GM18868 (cell line): Measurements from ENCODE around the gene CHD9.
"Not testable (repeated sequence)": the region's sequence is repeated elsewhere in the genome, so short reads cannot be mapped to it uniquely, and the experiment has no call there.

Experiments used
- ATAC-seq: cut with Tn5 transposase; IDR thresholded peaks from one replicate; pipeline ENCODE4 v1.9.1; 2021; ENCODE audit warnings: mild to moderate bottlenecking, moderate library complexity; ENCODE audit not compliant: unreplicated experiment

The CHD9 gene

DNA sequence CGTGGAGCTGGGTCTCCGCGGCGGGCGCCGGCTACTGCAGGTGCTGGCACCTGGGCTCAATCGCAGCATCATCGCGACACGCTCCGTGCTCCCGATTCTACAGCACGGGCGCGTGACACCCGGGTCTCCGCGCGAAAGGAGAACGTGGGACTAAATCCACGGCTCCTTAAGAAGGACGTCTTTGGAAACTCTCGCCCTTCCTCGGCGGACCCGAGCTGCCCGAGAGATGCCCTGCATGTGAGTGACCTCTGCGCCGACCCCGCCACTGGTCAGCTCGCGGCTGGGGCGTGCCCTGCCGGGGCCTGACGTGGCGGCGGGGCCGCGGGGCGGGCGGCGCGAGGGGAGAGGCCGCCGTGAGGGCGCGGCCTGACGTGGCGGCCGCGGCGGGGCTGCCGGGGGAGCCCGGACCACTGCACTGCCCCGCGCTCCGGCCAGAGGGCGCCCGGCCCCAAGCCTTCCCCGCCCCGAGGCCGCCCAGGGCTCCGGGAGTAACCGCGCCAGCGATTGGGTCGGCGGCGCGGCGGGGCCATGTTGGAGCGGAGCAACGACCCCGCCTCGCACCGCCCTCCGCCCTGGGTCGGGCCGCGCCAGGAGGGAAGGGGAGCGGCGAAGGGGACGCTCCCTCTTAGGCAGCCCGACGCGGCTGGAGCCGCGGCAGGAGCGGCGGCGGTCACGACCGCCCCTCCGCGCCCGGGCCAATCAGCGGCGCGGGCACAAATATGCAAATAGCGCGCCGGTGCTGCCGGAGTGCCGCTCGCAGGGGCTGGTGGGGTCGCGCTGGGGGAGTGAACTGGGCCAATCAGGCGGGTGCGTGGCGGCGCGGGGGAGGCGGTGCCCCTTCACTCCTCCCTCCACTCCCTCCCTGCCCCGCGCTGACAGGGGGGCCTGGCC, 75.6 kb downstream of the CHD9 start:
- peak; percentile 80 for ATAC-seq

DNA sequence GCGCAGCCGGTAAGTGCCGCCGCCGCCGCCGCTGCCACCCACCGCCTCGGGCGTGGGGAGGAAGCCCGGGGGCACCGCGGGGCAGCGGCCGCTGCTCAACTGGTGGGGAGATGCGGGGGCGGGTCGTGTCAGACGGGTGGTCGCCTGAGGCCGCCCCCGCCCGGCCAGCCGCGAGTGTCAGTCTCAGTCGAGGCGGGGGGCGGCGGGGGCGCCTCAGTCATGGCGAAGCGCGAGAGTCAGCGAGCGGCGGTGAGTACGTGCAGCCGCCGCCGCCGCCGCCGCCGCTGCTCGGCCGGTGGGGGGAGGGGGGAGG, 76.2 kb downstream of the CHD9 start:
- peak; percentile 1 for ATAC-seq

DNA sequence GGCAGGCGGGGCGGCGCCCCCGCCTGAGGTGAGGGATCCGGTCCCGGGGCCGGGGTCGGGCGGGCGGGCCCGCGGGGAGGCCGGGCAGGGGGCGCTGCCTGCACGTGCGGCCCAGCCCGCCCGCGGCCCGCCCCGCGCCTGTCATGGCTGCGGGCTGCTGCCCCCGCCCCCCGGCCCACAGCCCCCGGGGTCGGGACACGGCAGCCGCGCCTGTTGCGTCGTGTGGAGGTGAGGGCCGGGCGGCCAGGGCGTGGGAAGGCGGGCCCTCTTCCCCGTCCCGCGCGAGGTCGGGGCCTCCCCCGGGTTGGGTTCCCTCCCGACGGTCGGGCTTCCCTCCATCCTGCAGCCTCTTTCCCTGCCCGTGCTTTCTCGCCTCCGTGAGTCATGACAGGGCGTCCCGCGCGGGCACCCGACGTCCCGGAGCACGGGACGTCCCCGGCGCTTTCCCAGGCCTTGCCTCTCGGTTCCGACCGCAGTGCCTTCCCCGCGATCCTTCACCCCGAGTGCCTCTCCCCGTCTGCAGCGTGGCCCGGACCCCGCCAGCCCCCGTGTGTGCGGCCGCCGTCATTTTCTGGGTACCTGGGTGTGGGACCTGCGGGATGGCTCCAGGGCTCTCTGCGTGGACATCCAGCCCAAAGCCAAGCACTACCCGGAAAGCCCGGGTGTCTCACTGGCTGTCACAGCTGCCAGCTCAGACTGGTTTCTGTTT, 76.7 kb downstream of the CHD9 start:
- peak; percentile 21 for ATAC-seq

DNA sequence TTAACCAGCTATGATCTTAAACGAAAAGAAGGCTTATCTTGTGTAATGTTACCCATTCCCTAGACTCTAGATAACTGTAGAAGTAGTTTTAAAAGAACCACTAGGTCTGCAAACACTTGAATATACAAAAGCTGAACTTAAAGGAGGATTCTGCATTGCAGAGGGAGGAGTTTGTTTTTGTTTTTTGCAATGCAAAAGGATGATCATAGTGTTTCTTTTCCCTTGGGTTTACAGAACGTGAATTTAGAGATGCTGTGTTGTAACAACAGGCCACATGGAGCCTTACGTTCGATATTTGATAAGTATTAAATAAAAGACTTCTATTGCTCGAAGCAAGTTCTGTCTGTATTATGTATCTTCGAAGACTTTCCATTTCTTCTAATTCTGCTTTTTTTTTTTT, 77.6 kb downstream of the CHD9 start:
- ATAC-seq, result no peak

DNA sequence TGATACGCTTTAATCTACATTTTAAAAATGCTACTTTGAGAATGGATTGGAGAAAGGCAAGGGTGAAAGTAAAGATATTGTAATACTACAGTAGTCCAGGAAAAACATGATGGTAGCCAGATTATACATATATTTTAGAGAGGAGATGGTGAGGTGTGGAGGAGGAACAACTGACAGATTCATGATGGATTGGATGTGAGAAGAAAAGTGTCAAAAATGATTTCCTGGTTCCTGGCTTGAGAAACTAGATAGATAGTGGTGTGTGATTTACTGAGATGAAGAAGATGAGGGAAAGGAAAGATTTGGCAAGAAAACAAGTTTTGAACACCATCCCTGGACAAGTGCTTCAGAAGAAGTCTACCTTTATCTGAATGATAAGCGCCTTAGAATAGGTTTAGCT, 80.5 kb downstream of the CHD9 start:
- no peak for ATAC-seq

DNA sequence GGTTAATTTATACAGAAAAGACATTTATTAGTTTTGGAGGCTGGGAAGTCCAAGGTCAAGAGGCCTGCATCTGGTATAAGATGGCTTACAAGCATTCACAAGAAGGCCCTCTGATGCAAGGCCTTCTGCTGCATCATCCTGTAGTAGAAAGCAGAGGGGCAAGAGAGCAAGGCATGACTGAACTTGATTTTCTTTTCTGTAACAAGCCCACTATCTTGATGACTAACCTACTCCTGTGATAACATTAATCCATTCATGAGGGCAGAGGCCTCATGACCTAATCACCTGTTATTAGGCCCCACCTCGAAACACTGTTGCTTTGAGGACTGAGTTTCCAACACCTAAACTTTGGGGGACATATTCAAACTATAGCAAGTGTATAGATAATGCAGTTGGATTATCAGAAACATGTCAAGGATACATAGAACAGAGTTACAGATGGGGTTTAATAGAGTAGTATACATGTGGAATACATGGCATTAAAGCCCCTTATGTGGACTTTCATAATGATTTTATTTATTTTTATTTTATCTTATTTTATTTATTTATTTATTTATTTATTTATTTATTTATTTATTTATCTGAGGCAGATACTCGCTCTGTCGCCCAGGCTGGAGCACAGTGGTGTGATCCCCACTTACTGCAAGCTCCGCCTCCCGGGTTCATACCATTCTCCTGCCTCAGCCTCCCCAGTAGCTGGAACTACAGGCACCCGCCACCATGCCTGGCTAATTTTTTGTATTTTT, 88.2 kb downstream of the CHD9 start:
- ATAC-seq, result no peak

DNA sequence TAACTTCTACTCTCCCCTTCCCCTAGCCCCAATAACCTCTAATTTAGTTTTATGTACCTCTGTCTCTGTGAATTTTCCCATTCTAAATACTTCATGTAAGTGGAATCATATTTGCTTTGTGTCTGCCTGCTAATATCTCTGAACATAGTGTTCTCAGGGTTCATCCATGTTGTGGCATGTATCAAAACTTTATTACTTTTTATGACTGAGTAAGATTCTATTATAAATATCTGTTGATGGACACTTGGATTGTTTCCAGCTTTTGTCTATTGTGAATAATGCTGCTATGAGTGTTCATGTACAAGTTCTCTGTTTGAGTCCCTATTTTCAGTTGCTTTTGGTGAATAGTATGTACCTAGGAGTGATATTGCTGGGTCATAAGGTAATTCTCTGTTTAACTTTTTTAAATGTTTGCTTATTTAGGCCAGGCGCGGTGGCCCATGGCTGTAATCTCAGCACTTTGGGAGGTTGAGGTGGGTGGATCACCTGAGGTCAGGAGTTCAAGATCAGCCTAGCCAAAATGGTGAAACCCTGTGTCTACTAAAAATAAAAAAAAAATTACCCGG, 92.8 kb downstream of the CHD9 start:
- ATAC-seq, result no peak

DNA sequence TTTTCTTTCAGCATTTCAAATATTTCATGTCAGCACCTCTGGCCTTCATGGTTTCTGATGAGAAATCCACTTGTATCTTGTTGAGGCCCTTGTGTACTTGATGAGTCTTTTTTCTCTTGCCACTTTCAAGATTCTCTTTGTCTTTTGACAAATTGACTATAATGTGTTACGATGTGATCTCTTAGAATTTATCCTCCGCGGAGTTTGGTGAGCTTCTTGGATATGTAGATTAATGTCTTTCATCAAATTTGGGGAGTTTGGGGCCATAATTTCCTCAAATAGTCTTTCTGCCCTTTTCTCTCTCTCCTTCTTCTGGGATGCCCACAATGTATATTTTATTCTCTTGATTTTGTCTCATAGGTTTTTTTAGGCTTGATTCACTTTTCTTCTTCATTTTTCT, 96.0 kb downstream of the CHD9 start:
- ATAC-seq, result no peak

DNA sequence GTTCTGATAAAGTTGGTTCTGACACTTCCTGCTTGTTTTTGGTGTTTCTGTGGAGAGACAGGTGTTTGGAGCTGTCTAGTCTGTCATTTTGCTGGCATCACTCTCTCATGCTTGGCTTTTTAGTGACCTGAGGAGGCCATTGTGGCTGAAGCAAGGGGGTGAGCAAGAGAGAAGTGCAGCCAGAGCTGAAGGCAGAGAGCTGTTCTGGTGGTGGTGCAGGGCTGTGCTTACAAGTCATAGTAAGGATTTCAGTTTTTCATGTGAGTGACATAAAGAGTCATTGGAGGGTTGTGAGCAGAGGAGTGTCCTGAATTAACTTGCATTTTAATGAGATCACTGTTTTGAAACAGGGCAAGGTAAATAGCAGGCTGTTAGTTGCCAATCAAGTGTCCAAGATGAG, 97.5 kb downstream of the CHD9 start:
- ATAC-seq, result peak; percentile 61

DNA sequence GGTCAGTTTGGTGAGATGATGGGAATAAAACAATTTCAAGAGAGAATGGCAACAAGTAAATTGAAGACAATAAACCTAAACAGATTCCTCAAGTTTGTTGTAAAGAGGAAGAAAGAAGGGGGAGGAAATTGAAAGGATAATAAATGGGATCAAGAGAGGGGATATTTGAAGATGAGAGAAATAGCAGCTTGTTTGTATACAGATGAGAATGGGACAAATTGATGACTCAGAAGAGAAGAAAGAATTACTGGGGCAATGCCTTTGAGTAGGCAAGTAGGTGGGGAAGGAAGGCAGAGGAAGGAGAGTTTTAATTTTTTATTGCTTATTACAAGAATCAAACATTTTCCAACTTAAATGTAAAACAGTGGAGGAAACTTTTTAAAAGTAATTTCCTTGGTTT, 98.3 kb downstream of the CHD9 start:
- peak; percentile 52 for ATAC-seq

DNA sequence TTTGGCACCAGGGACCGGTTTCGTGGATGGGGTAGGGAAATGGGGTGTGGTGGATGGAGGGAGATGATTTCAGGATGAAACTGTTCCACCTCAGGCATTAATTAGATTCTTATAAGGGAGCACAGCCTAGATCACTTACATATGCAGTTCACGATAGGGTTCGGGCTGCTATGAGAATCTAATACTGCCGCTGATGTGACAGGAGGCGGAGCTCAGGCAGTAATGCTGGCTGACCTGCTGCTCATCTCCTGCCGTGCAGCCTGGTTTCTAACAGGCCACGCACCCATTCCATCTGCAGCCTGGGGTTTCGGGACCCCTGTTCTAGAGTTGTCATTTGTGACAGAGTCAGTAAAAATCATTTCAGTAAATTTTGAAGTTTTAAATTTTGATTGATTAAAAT, 99.7 kb downstream of the CHD9 start:
- no peak for ATAC-seq

DNA sequence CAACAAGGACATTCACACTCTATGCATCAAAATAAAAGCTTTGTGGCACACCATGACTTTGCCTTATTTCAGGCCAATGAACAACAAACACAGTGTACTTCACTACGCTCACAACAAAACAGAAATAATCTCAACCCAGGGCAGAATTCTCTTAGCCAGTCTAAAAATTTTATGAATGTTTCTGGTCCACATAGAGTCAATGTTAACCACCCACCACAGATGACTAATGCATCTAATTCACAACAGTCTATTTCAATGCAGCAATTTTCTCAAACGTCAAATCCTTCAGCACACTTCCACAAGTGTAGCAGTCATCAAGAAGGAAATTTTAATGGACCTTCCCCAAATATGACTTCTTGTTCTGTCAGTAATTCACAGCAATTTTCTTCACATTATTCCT, 101.7 kb downstream of the CHD9 start:
- no peak for ATAC-seq

DNA sequence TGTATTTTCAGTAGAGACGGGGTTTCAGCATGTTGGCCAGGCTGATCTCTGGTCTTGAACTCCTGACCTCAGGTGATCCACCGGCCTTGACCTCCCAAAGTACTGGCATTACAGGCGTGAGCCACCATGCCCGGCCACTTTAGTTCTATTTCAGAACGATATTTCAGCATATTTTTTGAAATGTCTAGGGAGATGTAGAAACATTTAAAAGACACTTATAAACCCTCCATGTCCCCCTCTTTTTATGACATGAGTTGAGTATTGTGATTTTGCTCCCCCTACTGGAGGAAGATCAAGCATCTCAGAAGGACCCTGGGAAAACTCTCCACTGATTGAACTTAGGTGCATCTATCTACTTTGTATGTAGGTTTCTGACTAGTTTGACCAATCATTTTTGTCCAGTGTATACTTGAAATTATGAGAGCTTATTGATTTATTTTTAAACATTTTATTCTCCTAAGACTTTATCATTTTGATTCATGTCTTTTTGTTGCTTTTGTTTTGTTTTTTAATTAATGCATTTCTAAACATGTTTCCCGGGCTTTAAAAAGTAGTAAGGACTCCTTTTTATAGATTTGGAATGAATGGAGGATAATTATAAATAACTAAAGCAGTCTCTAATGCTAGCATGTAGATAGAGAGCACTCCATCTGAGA, 105.1 kb downstream of the CHD9 start:
- peak; percentile 82 for ATAC-seq

DNA sequence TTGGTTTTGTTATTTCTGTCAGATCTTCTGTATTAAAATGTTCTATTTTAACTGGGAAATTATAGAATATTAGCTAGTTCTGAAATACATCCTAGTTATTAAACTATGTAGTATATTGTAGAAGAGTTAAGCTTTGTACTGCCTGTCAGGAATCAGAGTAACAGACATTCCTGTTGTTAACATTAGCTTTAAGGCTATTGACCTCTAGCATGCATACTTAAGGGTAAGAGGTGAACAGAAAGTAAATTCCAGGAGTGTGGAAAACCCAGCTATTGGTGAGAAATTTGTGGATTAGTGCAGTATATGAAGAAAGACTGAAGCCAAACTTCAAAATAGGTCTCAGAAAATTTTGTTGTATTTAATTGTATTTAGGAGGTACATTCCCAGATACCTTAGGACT, 111.3 kb downstream of the CHD9 start:
- no peak for ATAC-seq

DNA sequence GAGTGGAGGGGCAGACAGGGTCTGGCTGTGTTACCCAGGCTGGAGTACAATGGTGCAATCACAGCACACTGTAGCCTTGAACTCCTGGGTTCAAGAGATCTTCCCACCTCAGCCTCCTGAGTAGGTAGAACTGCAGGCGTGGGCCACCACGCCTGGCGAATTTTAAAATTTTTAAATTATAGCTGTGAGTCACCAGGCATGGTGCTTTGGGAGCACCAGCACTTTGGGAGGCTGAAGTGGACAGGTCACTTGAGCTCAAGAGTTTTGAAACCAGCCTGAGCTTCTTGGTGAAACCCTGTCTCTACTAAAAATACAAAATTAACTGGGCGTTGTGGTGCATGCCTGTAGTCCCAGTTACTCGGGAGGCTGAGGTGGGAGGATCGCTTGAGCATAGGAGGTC, 114.0 kb downstream of the CHD9 start:
- no peak for ATAC-seq

DNA sequence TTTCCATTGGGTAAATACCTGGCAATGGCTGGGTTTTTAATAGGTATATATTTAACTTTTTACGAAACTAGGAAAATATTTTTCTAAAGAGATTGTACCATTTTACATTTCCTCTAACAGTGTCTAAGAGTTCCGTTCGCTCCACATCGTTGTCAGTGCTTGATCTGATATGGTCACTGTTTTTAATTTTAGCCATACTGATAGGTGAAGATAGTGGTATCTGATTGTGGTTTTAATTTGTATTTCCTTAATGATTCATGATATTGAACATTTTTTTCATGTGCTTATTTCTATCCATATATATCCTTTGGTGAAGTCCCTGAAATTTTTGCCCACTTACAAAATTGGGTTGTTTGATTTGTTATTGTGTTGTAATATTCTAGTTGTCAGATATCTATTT, 117.7 kb downstream of the CHD9 start:
- no peak for ATAC-seq

DNA sequence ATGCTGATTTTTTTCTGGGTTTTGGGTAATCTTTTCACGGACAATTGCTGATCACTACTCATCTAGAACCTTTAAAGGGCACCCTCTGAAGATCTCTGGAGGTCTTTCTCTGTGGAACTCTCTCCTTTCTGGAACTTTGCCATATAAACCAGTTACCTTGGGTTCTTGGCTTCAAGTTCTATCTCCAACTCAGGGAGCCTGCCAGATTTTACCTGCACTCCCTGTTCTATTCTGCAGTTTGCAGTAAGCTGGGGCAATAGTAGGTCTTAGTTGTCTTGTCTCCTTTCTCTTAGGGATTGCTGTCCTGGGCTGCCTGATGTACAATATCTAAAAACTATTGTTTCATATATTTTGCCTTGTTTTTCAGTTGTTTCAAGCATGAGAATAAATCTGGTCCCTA, 120.3 kb downstream of the CHD9 start:
- no peak for ATAC-seq

DNA sequence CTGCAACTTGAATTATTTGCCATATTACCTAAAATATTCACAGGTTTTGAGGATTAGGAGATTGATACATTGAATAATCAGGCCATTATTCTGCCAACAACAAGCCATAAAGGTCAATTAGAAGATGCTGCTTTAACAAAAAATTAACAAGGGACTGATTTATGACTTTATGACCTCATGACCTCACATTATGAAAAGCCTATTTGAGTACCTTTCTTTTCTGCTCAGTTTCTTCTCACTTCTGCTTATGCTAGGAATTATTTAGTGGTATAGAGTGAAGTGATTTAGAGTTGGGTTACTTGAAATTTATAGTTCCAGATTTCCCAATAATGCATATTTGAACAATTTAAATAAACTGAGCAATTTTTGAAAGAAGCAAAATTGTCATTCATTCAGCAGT, 121.6 kb downstream of the CHD9 start:
- no peak for ATAC-seq

DNA sequence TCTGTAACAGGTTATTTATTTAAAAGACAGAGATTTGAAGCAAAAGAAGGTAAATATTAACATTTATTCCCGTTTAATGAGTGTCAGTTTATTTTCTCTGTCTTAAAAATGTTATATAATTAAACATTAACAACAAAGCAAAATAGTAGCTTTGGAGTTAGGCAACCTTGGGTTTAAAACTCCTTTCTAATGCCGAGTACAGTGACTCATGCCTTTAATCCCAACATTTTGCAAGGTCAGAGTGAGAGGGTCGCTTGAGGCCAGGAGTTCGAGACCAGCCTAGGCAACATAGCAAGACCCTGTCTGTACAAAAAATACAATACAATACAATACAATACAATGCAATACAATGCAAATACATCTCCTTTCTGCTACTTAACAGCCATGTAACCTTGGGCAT, 128.7 kb downstream of the CHD9 start:
- no peak for ATAC-seq

DNA sequence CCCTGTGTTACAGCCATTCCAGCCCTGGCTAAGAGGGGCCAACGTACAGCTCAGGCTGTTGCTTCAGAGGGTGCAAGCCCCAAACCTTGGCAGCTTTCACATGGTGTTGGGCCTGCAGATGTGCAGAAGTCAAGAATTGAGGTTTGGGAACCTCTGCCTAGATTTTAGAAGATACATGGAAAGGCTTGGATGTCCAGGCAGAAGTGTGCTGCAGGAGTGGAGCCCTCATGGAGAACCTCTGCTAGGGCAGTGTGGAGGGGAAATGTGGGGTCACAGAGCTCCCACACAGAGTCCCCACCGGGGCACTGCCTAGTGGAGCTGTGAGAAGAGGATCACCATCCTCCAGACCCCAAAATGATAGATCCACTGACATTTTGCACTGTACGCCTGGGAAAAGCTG, 130.9 kb downstream of the CHD9 start:
- not testable (repeated sequence) for ATAC-seq

DNA sequence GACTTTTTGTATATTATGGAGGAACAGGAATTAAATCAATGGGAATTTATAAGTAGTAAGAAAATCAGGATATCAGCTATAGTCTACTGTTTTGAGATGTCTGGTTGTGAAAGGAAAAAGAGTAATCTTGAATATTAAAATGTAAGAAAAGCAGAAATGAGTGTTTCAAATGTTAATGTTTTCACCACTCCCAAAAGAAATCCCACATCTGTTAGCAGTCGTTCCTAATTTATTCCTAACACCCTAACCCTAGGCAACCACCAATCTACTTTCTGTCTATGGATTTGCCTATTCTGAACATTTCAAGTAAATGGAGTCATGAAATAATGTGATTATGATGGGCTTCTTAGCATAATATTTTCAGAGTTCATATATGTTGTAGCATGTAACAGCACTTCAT, 133.0 kb downstream of the CHD9 start:
- ATAC-seq, result no peak
